GM12801 (cell line): ENCODE results near the gene COL27A1.

Experiments
- CTCF ChIP-seq: IDR thresholded peaks from one replicate; pipeline ENCODE4 v1.5.1; 2011; ENCODE audit warnings: control low read depth; ENCODE audit not compliant: insufficient read length; ENCODE audit errors: extremely low read depth

Gene COL27A1

GRCh38 chr9:114169952-114170770 lies 14.8 kb downstream of the COL27A1 start:
- no peak for TF ChIP-seq CTCF

- no peak for TF ChIP-seq CTCF
These were observed 15.6 kb downstream of the COL27A1 start for GRCh38 chr9:114170771-114171461.

- no peak for TF ChIP-seq CTCF
These were observed 16.2 kb downstream of the COL27A1 start for GRCh38 chr9:114171500-114171899.

DNA sequence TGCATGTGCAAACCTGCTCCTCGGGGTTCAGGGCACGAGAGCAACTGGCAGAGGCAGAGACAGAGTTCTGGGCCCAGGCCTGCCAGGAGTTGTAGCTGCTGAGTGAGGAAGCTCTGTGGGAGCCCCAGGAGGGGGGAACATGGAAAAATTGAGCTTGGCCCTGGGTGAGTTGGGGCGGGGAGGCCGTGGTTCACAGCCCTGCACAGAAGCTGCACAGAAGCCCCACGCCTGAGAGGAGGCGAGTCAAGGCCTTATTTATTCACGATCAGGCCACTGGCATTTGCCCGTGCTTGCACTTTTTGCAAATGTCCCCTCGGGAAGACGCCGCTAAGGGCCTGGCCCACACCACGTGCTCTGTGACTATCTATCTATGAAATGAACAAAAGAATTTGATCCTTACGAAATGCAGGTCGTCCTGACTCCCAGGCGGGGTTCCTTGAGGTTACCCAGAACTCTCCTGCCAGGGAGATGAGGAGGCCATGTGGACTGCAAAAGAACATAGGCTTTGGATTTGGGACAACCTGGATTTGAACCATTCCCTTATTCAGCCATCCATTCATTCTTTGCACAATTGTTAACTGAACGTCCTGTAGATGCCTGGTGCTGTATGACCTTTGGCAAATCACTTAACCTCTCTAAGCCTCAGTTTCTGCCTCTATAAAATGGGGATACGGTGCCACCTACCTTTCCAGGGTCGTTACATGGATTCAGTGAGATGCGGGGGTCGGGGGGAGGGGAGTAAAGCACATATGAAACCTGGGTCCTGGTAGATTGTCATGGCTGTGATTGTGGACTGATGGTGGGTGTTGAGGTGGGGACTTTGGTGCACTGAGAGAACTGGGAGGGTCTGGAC lies 17.9 kb downstream of the COL27A1 start:
- TF ChIP-seq CTCF, result no peak

DNA sequence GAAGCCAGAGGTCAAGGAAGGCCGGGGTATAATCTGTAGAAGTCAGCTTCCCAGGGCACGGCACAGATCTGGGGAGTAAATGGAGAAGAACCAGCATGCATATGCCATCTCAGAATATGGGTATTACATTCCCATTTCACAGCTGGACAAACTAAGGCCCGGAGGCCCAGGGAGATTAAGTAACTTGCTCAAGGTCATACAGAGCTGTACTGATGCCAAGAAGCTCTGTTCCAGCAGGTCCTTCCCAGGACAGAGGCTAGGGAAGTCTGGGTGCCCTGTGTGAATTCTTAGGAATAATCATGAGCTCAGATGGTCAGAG lies 19.2 kb downstream of the COL27A1 start:
- no peak for TF ChIP-seq CTCF

- no peak for TF ChIP-seq CTCF
These were observed 19.8 kb downstream of the COL27A1 start for GRCh38 chr9:114174876-114175771.
